ENCODE results near the gene AK1. TPM values are rescaled to one million over a fixed set of nuclear protein-coding genes. Genes with fewer than 3 reads are reported as not detected.

The AK1 gene
- total RNA-seq, 1 donor: 106 TPM

- Histone ChIP-seq H3K27ac (ENCODE audit: low read depth, low read length) (peak overlapping the region; percentile 37), H3K79me2 (ENCODE audit: insufficient read depth, low read length) (peaks cover 46% of the 10 kb centered on the region), H3K4me2 (ENCODE audit: insufficient read depth, low read length) (peak overlapping the region; percentile 45), H3K36me3 (ENCODE audit: insufficient read depth, low read length) (peaks cover 30% of the 10 kb centered on the region), H2AFZ (ENCODE audit: low read length) (peak overlapping the region; percentile 51), H3K27me3 (ENCODE audit: insufficient read depth, low read length) (no peaks in the 10 kb centered on the region), H3K4me1 (ENCODE audit: insufficient read depth, low read length) (peaks cover 35% of the 10 kb centered on the region), H3K4me3 (ENCODE audit: insufficient read depth, low read length) (peak overlapping the region; percentile 90), H4K20me1 (ENCODE audit: insufficient read depth, low read length) (peaks cover 18% of the 10 kb centered on the region), H3K9me3 (ENCODE audit: low read depth, low read length) (no peaks in the 10 kb centered on the region)
- TF ChIP-seq CTCF (IDR thresholded peaks at IDR 0.05; ENCODE audit: extremely low read depth, low read depth, low read length): no peak
- peak; percentile 45 for DNase-seq (ENCODE audit: insufficient read length, low spot score, missing footprints)
Observed at GRCh38 chr9:127854960-127855359, 22.5 kb downstream of the AK1 start.

- Histone ChIP-seq H2AFZ (ENCODE audit: low read length) (peak within 1 kb of the TSS; percentile 54), H3K4me1 (ENCODE audit: insufficient read depth, low read length) (peaks cover 35% of the 10 kb centered on the region), H3K36me3 (ENCODE audit: insufficient read depth, low read length) (peaks cover 37% of the 10 kb centered on the region), H3K4me3 (ENCODE audit: insufficient read depth, low read length) (peak within 1 kb of the TSS; percentile 90), H3K9me3 (ENCODE audit: low read depth, low read length) (peaks cover 4% of the 10 kb centered on the region), H4K20me1 (ENCODE audit: insufficient read depth, low read length) (peaks cover 18% of the 10 kb centered on the region), H3K79me2 (ENCODE audit: insufficient read depth, low read length) (peaks cover 52% of the 10 kb centered on the region), H3K27ac (ENCODE audit: low read depth, low read length) (peak within 1 kb of the TSS; percentile 65), H3K4me2 (ENCODE audit: insufficient read depth, low read length) (peak within 1 kb of the TSS; percentile 81), H3K27me3 (ENCODE audit: insufficient read depth, low read length) (no peaks in the 10 kb centered on the region)
- DNase-seq (ENCODE audit: insufficient read length, low spot score, missing footprints): peak; percentile 94
- peak; percentile 6 for TF ChIP-seq CTCF (IDR thresholded peaks at IDR 0.05; ENCODE audit: extremely low read depth, low read depth, low read length)
Observed at GRCh38 chr9:127854184-127854806, 23.2 kb downstream of the AK1 start, which contains the start of gene ENG. Gene ENG (minus strand): TSS chr9:127854658. CDS start chr9:127854355, 303 bp downstream.

GRCh38 chr9:127853312-127854183 lies 23.9 kb downstream of the AK1 start:
- DNase-seq (ENCODE audit: insufficient read length, low spot score, missing footprints): peak; percentile 76
- Histone ChIP-seq H3K9me3 (ENCODE audit: low read depth, low read length) (peaks cover 7% of the 10 kb centered on the region), H3K4me3 (ENCODE audit: insufficient read depth, low read length) (peak overlapping the region; percentile 90), H3K27ac (ENCODE audit: low read depth, low read length) (peak overlapping the region; percentile 65), H4K20me1 (ENCODE audit: insufficient read depth, low read length) (peaks cover 18% of the 10 kb centered on the region), H3K4me2 (ENCODE audit: insufficient read depth, low read length) (peak overlapping the region; percentile 81), H3K27me3 (ENCODE audit: insufficient read depth, low read length) (no peaks in the 10 kb centered on the region), H3K79me2 (ENCODE audit: insufficient read depth, low read length) (peaks cover 60% of the 10 kb centered on the region), H2AFZ (ENCODE audit: low read length) (peak overlapping the region; percentile 54), H3K36me3 (ENCODE audit: insufficient read depth, low read length) (peaks cover 44% of the 10 kb centered on the region), H3K4me1 (ENCODE audit: insufficient read depth, low read length) (peaks cover 33% of the 10 kb centered on the region)
- no peak for TF ChIP-seq CTCF (IDR thresholded peaks at IDR 0.05; ENCODE audit: extremely low read depth, low read depth, low read length)

- Histone ChIP-seq H3K4me2 (ENCODE audit: insufficient read depth, low read length) (peak overlapping the region; percentile 81), H3K36me3 (ENCODE audit: insufficient read depth, low read length) (peaks cover 47% of the 10 kb centered on the region), H3K79me2 (ENCODE audit: insufficient read depth, low read length) (peaks cover 67% of the 10 kb centered on the region), H4K20me1 (ENCODE audit: insufficient read depth, low read length) (peaks cover 18% of the 10 kb centered on the region), H3K9me3 (ENCODE audit: low read depth, low read length) (peaks cover 7% of the 10 kb centered on the region), H3K27ac (ENCODE audit: low read depth, low read length) (peak overlapping the region; percentile 65), H2AFZ (ENCODE audit: low read length) (no peak overlapping the region), H3K4me1 (ENCODE audit: insufficient read depth, low read length) (peaks cover 28% of the 10 kb centered on the region), H3K4me3 (ENCODE audit: insufficient read depth, low read length) (peak overlapping the region; percentile 90), H3K27me3 (ENCODE audit: insufficient read depth, low read length) (no peaks in the 10 kb centered on the region)
- DNase-seq (ENCODE audit: insufficient read length, low spot score, missing footprints): peak; percentile 53
- no peak for TF ChIP-seq CTCF (IDR thresholded peaks at IDR 0.05; ENCODE audit: extremely low read depth, low read depth, low read length)
Observed at GRCh38 chr9:127852829-127853228, 24.6 kb downstream of the AK1 start.
